Tibial nerve (tissue), 4 donors: Measurements from ENCODE around the gene USP32.

Source experiments
- EP300 ChIP-seq, 2 donors: sonication (generic); formaldehyde crosslinking; IDR thresholded peaks; one replicate each; pipeline ENCODE4 v1.6.1; 2017; ENCODE audit warnings: antibody characterized with exemption in 2 of 2, mild to moderate bottlenecking in 1 of 2
- POLR2A ChIP-seq, 2 donors: fragments of 450-650 bp; IDR thresholded peaks; one replicate each; pipeline ENCODE4 v1.6.1; 2017; ENCODE audit warnings: antibody characterized with exemption in 2 of 2, mild to moderate bottlenecking in 2 of 2, moderate library complexity in 2 of 2
- TF ChIP-seq, protein P1 (sequence below), 5 experiments: fragments of 200-600 bp in 3 of 5; fragments of 450-650 bp in 2 of 5; sonication (generic) in 3 of 5; IDR thresholded peaks; one replicate each; pipeline ENCODE4 v1.5.1; 2016 to 2019; ENCODE audit warnings: antibody characterized with exemption in 5 of 5, mild to moderate bottlenecking in 3 of 5, moderate library complexity in 2 of 5

DNA sequence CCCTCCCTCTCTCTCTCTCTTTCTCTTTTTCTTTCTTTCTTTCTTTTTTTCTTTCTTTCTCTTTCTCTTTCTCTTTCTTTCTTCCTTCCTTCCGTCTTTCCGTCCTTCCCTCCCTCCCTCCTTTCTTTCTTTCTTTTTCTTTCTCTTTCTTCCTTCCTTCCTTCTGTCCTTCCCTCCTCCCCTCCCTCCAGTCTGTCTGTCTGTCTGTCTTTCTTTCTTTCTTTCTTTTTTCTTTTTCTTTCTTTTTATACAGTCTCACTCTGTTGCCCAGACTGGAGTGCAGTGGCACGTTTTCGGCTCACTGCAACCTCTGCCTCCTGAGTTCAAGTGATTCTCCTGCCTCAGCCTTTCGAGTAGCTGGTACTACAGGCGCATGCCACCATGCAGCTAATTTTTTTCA lies 227.8 kb downstream of the USP32 start:
- TF ChIP-seq, protein P1, sequence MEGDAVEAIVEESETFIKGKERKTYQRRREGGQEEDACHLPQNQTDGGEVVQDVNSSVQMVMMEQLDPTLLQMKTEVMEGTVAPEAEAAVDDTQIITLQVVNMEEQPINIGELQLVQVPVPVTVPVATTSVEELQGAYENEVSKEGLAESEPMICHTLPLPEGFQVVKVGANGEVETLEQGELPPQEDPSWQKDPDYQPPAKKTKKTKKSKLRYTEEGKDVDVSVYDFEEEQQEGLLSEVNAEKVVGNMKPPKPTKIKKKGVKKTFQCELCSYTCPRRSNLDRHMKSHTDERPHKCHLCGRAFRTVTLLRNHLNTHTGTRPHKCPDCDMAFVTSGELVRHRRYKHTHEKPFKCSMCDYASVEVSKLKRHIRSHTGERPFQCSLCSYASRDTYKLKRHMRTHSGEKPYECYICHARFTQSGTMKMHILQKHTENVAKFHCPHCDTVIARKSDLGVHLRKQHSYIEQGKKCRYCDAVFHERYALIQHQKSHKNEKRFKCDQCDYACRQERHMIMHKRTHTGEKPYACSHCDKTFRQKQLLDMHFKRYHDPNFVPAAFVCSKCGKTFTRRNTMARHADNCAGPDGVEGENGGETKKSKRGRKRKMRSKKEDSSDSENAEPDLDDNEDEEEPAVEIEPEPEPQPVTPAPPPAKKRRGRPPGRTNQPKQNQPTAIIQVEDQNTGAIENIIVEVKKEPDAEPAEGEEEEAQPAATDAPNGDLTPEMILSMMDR (IDR thresholded peaks at IDR 0.05) = no peak
- TF ChIP-seq POLR2A (IDR thresholded peaks at IDR 0.05) (no peak), EP300 (IDR thresholded peaks at IDR 0.05) (no peak)
